Uterus (tissue), 4 donors: ENCODE data around the gene SGCA. TPM values are rescaled to one million over a fixed set of nuclear protein-coding genes. Genes with fewer than 3 reads are reported as not detected.

Experiments
- DNase-seq, 2 donors: peaks; one replicate each; pipeline ENCODE4 v3.0.0-alpha.2; 2019 to 2020
- H3K27ac ChIP-seq, 2 donors: fragments of 200-600 bp; sonication (generic); 1 replicate in 1 of 2; 2 replicates in 1 of 2; pipeline ENCODE4 v1.5.1; 2016 to 2018
- H3K27me3 ChIP-seq, 2 donors: fragments of 200-600 bp; sonication (generic); one replicate each; pipeline ENCODE4 v1.5.1; 2018 to 2019; ENCODE audit warnings: control low read depth in 1 of 2
- H3K36me3 ChIP-seq, 2 donors: fragments of 200-600 bp; sonication (generic); one replicate each; pipeline ENCODE4 v1.5.1; 2019; ENCODE audit warnings: control low read depth in 1 of 2
- H3K4me1 ChIP-seq, 2 donors: fragments of 200-600 bp; sonication (generic); one replicate each; pipeline ENCODE4 v1.5.1; 2018 to 2019; ENCODE audit warnings: control low read depth in 1 of 2
- H3K4me3 ChIP-seq, 2 donors: fragments of 200-600 bp; sonication (generic); 1 replicate in 1 of 2; 2 replicates in 1 of 2; pipeline ENCODE4 v1.5.1; 2018 to 2019; ENCODE audit warnings: mild to moderate bottlenecking in 1 of 2
- H3K9me3 ChIP-seq, 2 donors: fragments of 200-600 bp; sonication (generic); one replicate each; pipeline ENCODE4 v1.5.1; 2019; ENCODE audit warnings: control low read depth in 1 of 2
- POLR2A ChIP-seq, 2 donors: fragments of 450-650 bp; IDR thresholded peaks; one replicate each; pipeline ENCODE4 v1.6.1; 2016; ENCODE audit warnings: antibody characterized with exemption in 2 of 2, mild to moderate bottlenecking in 1 of 2, moderate library complexity in 1 of 2
- intact Hi-C: fragments of 100-400 bp; cut with DNase I; formaldehyde crosslinking; loops from one replicate; pipeline ENCODE4 v1.15.1; 2023; ENCODE audit warnings: low total_unique reads
- total RNA-seq, 4 donors: library from RNA; depleted of rRNA in 3 of 4; stranded (reverse); fragments of >200 nt in 3 of 4; gene quantifications; one replicate each; pipeline versions ENCODE4 v1.1.0 to v1.2.4, GENCODE V29; 2014 to 2023
- TF ChIP-seq, protein P1 (sequence below), 4 experiments: fragments of 200-600 bp in 2 of 4; fragments of 450-650 bp in 2 of 4; sonication (generic) in 2 of 4; IDR thresholded peaks; one replicate each; pipeline ENCODE4 v1.5.1; 2016 to 2019; ENCODE audit warnings: antibody characterized with exemption in 4 of 4, mild to moderate bottlenecking in 2 of 4, moderate library complexity in 1 of 4
- donor health status: DM: yes; HTN: yes; CAD: no.

SGCA gene
- total RNA-seq, 4 donors from 2014 or later: 0.90 to 119 (median 19.6) TPM; not detected in 1

DNA sequence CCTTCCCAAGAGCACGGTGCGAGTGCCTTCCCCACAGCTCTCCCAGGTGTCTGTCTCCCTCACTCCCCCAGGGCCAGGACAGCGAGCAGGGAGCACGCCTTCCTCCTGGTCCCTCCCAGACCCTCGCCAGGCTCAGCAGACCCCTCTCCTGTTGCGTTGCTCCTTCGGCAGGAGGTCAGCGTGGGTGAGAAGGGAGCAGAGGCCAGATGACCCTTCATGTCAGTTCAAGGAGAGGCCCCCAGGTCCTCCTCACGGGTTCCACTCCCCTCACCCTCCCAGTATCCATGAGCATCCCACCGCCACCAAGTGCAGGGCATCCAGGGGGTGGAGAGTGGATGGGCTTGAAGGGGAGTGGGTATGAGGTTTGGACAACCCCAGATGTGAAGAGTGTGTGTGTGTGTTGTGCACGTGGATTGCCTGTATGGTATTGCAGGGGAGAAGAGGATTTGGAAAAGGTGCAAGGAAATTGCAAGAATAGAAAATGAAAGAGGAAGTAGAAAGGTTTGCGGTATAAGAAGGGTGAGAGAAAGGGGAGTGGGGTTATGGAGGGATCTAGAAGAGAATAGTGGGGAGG is 17.7 kb downstream of the SGCA start:
- no peaks in the 10 kb centered on the region for H3K27me3 ChIP-seq
- intact Hi-C loops: no loop called here
- no peak for DNase-seq
- H3K4me3 ChIP-seq: no peak overlapping the region
- H3K9me3 ChIP-seq: no peaks in the 10 kb centered on the region
- TF ChIP-seq, protein P1, sequence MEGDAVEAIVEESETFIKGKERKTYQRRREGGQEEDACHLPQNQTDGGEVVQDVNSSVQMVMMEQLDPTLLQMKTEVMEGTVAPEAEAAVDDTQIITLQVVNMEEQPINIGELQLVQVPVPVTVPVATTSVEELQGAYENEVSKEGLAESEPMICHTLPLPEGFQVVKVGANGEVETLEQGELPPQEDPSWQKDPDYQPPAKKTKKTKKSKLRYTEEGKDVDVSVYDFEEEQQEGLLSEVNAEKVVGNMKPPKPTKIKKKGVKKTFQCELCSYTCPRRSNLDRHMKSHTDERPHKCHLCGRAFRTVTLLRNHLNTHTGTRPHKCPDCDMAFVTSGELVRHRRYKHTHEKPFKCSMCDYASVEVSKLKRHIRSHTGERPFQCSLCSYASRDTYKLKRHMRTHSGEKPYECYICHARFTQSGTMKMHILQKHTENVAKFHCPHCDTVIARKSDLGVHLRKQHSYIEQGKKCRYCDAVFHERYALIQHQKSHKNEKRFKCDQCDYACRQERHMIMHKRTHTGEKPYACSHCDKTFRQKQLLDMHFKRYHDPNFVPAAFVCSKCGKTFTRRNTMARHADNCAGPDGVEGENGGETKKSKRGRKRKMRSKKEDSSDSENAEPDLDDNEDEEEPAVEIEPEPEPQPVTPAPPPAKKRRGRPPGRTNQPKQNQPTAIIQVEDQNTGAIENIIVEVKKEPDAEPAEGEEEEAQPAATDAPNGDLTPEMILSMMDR (IDR thresholded peaks at IDR 0.05): no peak
- TF ChIP-seq POLR2A (IDR thresholded peaks at IDR 0.05): no peak
- H3K36me3 ChIP-seq: no peaks in the 10 kb centered on the region
- H3K27ac ChIP-seq: peak overlapping the region; percentile 82 to 96
- peaks cover 0 to 3% of the 10 kb centered on the region in 2 donors for H3K4me1 ChIP-seq

GRCh38 chr17:50184064-50184463 is 18.3 kb downstream of the SGCA start:
- Histone ChIP-seq H3K9me3 (no peaks in the 10 kb centered on the region), H3K27me3 (no peaks in the 10 kb centered on the region), H3K4me1 (peaks cover 0 to 5% of the 10 kb centered on the region in 2 donors), H3K36me3 (no peaks in the 10 kb centered on the region), H3K4me3 (no peak overlapping the region), H3K27ac (peak overlapping the region; percentile 82 to 96)
- intact Hi-C loops: no loop called here
- DNase-seq: no peak
- no peak for TF ChIP-seq POLR2A (IDR thresholded peaks at IDR 0.05)
- TF ChIP-seq, protein P1 (IDR thresholded peaks at IDR 0.05): no peak

- Histone ChIP-seq H3K36me3 (no peaks in the 10 kb centered on the region), H3K27me3 (no peaks in the 10 kb centered on the region), H3K9me3 (no peaks in the 10 kb centered on the region), H3K4me1 (peaks cover 0 to 13% of the 10 kb centered on the region in 2 donors), H3K4me3 (no peak overlapping the region), H3K27ac (peak overlapping the region; percentile 82 to 96)
- DNase-seq: peak; percentile 70 to 78
- intact Hi-C loops: no loop called here
- TF ChIP-seq, protein P1 (IDR thresholded peaks at IDR 0.05): no peak
- TF ChIP-seq POLR2A (IDR thresholded peaks at IDR 0.05): no peak
Measured at GRCh38 chr17:50184611-50185398, 19.0 kb downstream of the SGCA start.

- peaks cover 0 to 15% of the 10 kb centered on the region in 2 donors for H3K4me1 ChIP-seq
- no peak for DNase-seq
- H3K4me3 ChIP-seq: no peak overlapping the region
- no peaks in the 10 kb centered on the region for H3K27me3 ChIP-seq
- no peaks in the 10 kb centered on the region for H3K36me3 ChIP-seq
- TF ChIP-seq, protein P1 (IDR thresholded peaks at IDR 0.05): no peak
- no peak for TF ChIP-seq POLR2A (IDR thresholded peaks at IDR 0.05)
- intact Hi-C loops: no loop called here
- H3K9me3 ChIP-seq: no peaks in the 10 kb centered on the region
- peak overlapping the region; percentile 82 to 96 for H3K27ac ChIP-seq
Measured at GRCh38 chr17:50185631-50186471, 20.0 kb downstream of the SGCA start.
